OCI-LY1 (cell line): ENCODE results near the gene HOOK2.

ENCODE experiments used
- H2AFZ ChIP-seq: fragments of 200-600 bp; sonication (generic), shearing (Covaris generic); 2 replicates; pipeline ENCODE4 v1.6.0; 2014; ENCODE audit warnings: antibody characterized with exemption, mild to moderate bottlenecking, low read length
- H3F3A ChIP-seq: fragments of 200-600 bp; sonication (generic), shearing (Covaris generic); 2 replicates; pipeline ENCODE4 v1.6.0; 2014; ENCODE audit warnings: mild to moderate bottlenecking, antibody characterized with exemption, low read length, moderate library complexity; ENCODE audit not compliant: insufficient read depth
- H3K27ac ChIP-seq: fragments of 200-600 bp; sonication (generic); 2 replicates; pipeline ENCODE4 v1.5.1; 2014; ENCODE audit warnings: low read length, mixed run types, mild to moderate bottlenecking, low read depth; ENCODE audit not compliant: poor library complexity, severe bottlenecking
- H3K27me3 ChIP-seq: fragments of 200-600 bp; sonication (generic); 2 replicates; pipeline ENCODE4 v1.6.0; 2014; ENCODE audit warnings: antibody characterized with exemption, mild to moderate bottlenecking, low read length, moderate library complexity; ENCODE audit not compliant: insufficient read depth
- H3K36me3 ChIP-seq: fragments of 200-600 bp; sonication (generic); 2 replicates; pipeline ENCODE4 v1.6.1; 2014; ENCODE audit warnings: mild to moderate bottlenecking, antibody characterized with exemption, low read length, moderate library complexity, mixed read lengths; ENCODE audit not compliant: insufficient read depth
- H3K4me1 ChIP-seq: fragments of 200-600 bp; sonication (generic); 2 replicates; pipeline ENCODE4 v1.5.1; 2014; ENCODE audit warnings: mild to moderate bottlenecking, low read length, moderate library complexity; ENCODE audit not compliant: insufficient read depth, severe bottlenecking
- H3K4me2 ChIP-seq: fragments of 200-600 bp; sonication (generic), shearing (Covaris generic); 2 replicates; pipeline ENCODE4 v1.6.1; 2014; ENCODE audit warnings: low read length
- H3K4me3 ChIP-seq: fragments of 200-600 bp; sonication (generic); 2 replicates; pipeline ENCODE4 v1.5.1; 2014; ENCODE audit warnings: low read length, low read depth, mild to moderate bottlenecking, mixed read lengths; ENCODE audit not compliant: poor library complexity, severe bottlenecking
- H3K79me2 ChIP-seq: fragments of 200-600 bp; shearing (Covaris generic); 2 replicates; pipeline ENCODE4 v1.6.1; 2016; ENCODE audit warnings: mixed run types, low read length, mixed read lengths; ENCODE audit not compliant: insufficient read depth
- H3K9ac ChIP-seq: fragments of 200-600 bp; sonication (generic), shearing (Covaris generic); 2 replicates; pipeline ENCODE4 v1.6.1; 2014; ENCODE audit warnings: mild to moderate bottlenecking, low read length, mixed read lengths
- H3K9me2 ChIP-seq: fragments of 200-600 bp; sonication (generic), shearing (Covaris generic); 2 replicates; pipeline ENCODE4 v1.6.1; 2014; ENCODE audit warnings: low read depth, mild to moderate bottlenecking, low read length, mixed read lengths
- H3K9me3 ChIP-seq: fragments of 200-600 bp; shearing (Covaris generic); 2 replicates; pipeline ENCODE4 v1.6.1; 2014; ENCODE audit warnings: low read length, mixed read lengths
- H4K20me1 ChIP-seq: fragments of 200-600 bp; sonication (generic), shearing (Covaris generic); 2 replicates; pipeline ENCODE4 v1.6.0; 2016; ENCODE audit warnings: mild to moderate bottlenecking, low read length; ENCODE audit not compliant: insufficient read depth
- EZH2 ChIP-seq: fragments of 200-600 bp; sonication (generic), shearing (Covaris generic); IDR thresholded peaks from 2 replicates; pipeline ENCODE4 v1.8.0; 2017; ENCODE audit warnings: borderline replicate concordance, mixed run types, mild to moderate bottlenecking, antibody characterized with exemption, low read length, moderate library complexity, mixed read lengths
- TF ChIP-seq, protein P1 (sequence below): fragments of 200-600 bp; sonication (generic), shearing (Covaris generic); IDR thresholded peaks from 2 replicates; pipeline ENCODE4 v1.5.1; 2017; ENCODE audit warnings: mild to moderate bottlenecking, antibody characterized with exemption, low read length, moderate library complexity, mixed read lengths

The HOOK2 gene

DNA sequence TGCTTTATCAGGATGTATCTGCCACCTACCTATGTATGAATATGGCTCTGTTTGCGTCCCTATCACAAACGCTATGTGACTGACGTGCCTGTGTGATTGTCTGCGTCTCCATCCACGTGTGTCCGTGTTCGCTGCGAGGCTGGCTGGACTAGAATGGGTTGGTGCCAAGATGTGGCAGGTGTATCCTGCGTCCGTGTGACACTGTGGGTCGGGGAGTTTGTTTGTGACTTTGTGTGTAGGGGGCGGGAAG lies 6.7 kb upstream of the HOOK2 start:
- peak overlapping the region; percentile 47 for H3K27ac ChIP-seq
- no peaks in the 10 kb centered on the region for H3K79me2 ChIP-seq
- TF ChIP-seq, protein P1, sequence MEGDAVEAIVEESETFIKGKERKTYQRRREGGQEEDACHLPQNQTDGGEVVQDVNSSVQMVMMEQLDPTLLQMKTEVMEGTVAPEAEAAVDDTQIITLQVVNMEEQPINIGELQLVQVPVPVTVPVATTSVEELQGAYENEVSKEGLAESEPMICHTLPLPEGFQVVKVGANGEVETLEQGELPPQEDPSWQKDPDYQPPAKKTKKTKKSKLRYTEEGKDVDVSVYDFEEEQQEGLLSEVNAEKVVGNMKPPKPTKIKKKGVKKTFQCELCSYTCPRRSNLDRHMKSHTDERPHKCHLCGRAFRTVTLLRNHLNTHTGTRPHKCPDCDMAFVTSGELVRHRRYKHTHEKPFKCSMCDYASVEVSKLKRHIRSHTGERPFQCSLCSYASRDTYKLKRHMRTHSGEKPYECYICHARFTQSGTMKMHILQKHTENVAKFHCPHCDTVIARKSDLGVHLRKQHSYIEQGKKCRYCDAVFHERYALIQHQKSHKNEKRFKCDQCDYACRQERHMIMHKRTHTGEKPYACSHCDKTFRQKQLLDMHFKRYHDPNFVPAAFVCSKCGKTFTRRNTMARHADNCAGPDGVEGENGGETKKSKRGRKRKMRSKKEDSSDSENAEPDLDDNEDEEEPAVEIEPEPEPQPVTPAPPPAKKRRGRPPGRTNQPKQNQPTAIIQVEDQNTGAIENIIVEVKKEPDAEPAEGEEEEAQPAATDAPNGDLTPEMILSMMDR: no peak
- no peak for TF ChIP-seq EZH2
- H3K9me2 ChIP-seq: no peaks in the 10 kb centered on the region
- H3K27me3 ChIP-seq: no peaks in the 10 kb centered on the region
- no peaks in the 10 kb centered on the region for H3F3A ChIP-seq
- H3K4me1 ChIP-seq: peaks cover 73% of the 10 kb centered on the region
- H3K9me3 ChIP-seq: no peaks in the 10 kb centered on the region
- H3K4me3 ChIP-seq: peak overlapping the region; percentile 54
- H3K4me2 ChIP-seq: peak overlapping the region; percentile 71
- H3K36me3 ChIP-seq: no peaks in the 10 kb centered on the region
- H4K20me1 ChIP-seq: no peaks in the 10 kb centered on the region
- peak overlapping the region; percentile 44; the same call in 1 of the 2 replicates for H3K9ac ChIP-seq
- H2AFZ ChIP-seq: no peak overlapping the region

DNA sequence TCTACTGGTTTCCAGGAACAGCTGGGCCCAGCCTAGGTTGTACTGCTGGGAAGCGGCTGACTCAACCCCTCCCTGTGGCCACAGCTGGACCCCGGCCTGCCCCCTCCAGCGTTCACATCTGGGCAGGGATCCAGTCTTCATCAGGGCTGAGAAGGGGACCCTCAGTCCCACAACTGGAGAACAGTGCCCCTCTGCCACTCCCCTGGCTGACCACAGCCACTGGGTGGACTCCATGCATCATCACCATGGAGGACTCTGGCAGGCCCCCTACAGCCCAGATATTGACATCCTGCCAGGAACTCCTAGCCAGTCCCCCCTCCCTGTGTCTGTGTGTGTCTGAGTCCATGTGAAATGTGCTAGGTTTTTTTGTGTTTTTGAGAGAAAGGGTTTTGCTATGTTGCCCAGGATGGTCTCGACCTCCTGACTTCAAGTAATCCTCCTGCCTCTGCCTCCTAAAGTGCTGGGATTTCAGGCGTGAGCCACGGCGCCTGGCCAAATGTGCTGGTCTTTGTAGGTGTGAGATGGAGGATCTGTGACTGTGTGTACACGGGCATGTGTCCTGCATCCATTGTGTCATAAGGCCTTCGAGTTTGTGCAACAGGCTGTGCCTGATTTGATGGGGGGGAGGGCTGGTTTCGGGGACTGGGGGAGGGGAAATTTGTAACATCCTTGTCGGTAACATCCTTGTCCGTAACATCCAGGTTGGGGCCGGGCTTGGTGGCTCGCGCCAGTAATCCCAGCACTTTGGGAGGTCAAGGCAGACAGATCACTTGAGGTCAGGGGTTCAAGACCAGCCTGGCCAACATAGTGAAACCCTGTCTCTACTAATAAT lies 4.0 kb upstream of the HOOK2 start:
- TF ChIP-seq EZH2: no peak
- TF ChIP-seq, protein P1: peak; percentile 19; the same call in 1 of the 2 replicates
- H3K4me1 ChIP-seq: peaks cover 58% of the 10 kb centered on the region
- H3K27me3 ChIP-seq: no peaks in the 10 kb centered on the region
- no peaks in the 10 kb centered on the region for H3K79me2 ChIP-seq
- H3K4me2 ChIP-seq: no peak overlapping the region; the same call in 1 of the 2 replicates
- no peak overlapping the region for H3K4me3 ChIP-seq
- H3K9ac ChIP-seq: no peak overlapping the region; the same call in 1 of the 2 replicates
- H4K20me1 ChIP-seq: no peaks in the 10 kb centered on the region
- H3K27ac ChIP-seq: no peak overlapping the region
- H3K36me3 ChIP-seq: no peaks in the 10 kb centered on the region
- peaks cover 3% of the 10 kb centered on the region; the same call in 1 of the 2 replicates for H3F3A ChIP-seq
- H2AFZ ChIP-seq: no peak overlapping the region
- H3K9me3 ChIP-seq: no peaks in the 10 kb centered on the region
- no peaks in the 10 kb centered on the region for H3K9me2 ChIP-seq

DNA sequence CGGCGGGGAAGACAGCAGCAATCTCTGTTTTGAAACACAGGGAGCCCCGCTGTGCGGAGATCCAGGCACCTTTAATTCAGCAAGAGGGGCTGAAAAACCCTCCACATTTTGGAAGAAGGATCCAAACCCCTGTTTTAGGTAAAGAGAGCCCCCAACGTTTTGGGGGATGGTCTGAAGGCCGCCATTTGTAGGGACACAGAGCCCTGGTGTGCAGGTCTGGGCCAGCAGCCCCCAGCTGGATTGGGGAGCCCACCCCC lies 3.5 kb upstream of the HOOK2 start:
- Histone ChIP-seq H3K27me3 (no peaks in the 10 kb centered on the region), H2AFZ (no peak overlapping the region), H3K4me3 (peak overlapping the region; percentile 61), H3K4me1 (peaks cover 53% of the 10 kb centered on the region), H3K79me2 (no peaks in the 10 kb centered on the region), H3K9me2 (no peaks in the 10 kb centered on the region), H3F3A (peaks cover 7% of the 10 kb centered on the region; the same call in 1 of the 2 replicates), H4K20me1 (no peaks in the 10 kb centered on the region), H3K36me3 (no peaks in the 10 kb centered on the region), H3K9ac (peak overlapping the region; percentile 63; the same call in 1 of the 2 replicates), H3K4me2 (peak overlapping the region; percentile 80), H3K9me3 (no peaks in the 10 kb centered on the region), H3K27ac (peak overlapping the region; percentile 25)
- TF ChIP-seq EZH2: no peak
- TF ChIP-seq, protein P1: no peak
